HEK293 (cell line): ENCODE measurements around the gene TAGAP.

ENCODE experiments used
- CTCF ChIA-PET: fragments of 350-600 bp; formaldehyde crosslinking; extraction: SDS; loops from one replicate; lab custom pipeline; 2021; ENCODE audit warnings: antibody characterized with exemption; lab: Yijun Ruan, JAX
- POLR2A ChIA-PET: fragments of 300-600 bp; formaldehyde crosslinking; extraction: SDS; loops from one replicate; lab custom pipeline; 2020; ENCODE audit warnings: antibody characterized with exemption, inconsistent platforms; lab: Yijun Ruan, JAX
- H3K27ac ChIP-seq: fragments of 200-500 bp; sonication (Bioruptor generic); 2 replicates; pipeline ENCODE4 v1.5.1; 2014; ENCODE audit warnings: low read depth, low read length, control low read depth, inconsistent platforms; ENCODE audit errors: extremely low read depth
- H3K36me3 ChIP-seq, 2 experiments: fragments of 200-500 bp in 1 of 2; sonication (Bioruptor generic) in 1 of 2; 1 replicate in 1 of 2; 2 replicates in 1 of 2; pipeline ENCODE4 v1.5.1; 2014 to 2017; ENCODE audit warnings: inconsistent platforms in 2 of 2, low read length in 2 of 2; ENCODE audit not compliant: control insufficient read depth in 2 of 2, insufficient read depth in 1 of 2
- H3K4me1 ChIP-seq: fragments of 200-500 bp; sonication (Bioruptor generic); 2 replicates; pipeline ENCODE4 v1.5.1; 2014; ENCODE audit warnings: mild to moderate bottlenecking, low read length, inconsistent platforms; ENCODE audit not compliant: control insufficient read depth, insufficient read depth
- H3K4me3 ChIP-seq: 2 replicates; pipeline ENCODE4 v1.5.1; 2011; ENCODE audit warnings: low read depth, mild to moderate bottlenecking, control low read depth, low read length, moderate library complexity
- H3K9me3 ChIP-seq: fragments of 200-500 bp; sonication (Bioruptor generic); 2 replicates; pipeline ENCODE4 v1.5.1; 2014; ENCODE audit warnings: low read depth, low read length, inconsistent platforms; ENCODE audit not compliant: control insufficient read depth, insufficient read depth
- CTCF ChIP-seq: fragments of 450-650 bp; formaldehyde crosslinking; IDR thresholded peaks from 2 replicates; pipeline ENCODE4 v1.5.1; 2016; ENCODE audit warnings: missing biosample characterization, missing genetic modification characterization
- FEZF1 ChIP-seq: fragments of 450-650 bp; formaldehyde crosslinking; IDR thresholded peaks from 2 replicates; pipeline ENCODE4 v1.5.1; 2016; ENCODE audit warnings: missing biosample characterization, missing genetic modification characterization
- SP7 ChIP-seq: fragments of 450-650 bp; formaldehyde crosslinking; IDR thresholded peaks from 2 replicates; pipeline ENCODE4 v1.5.1; 2016; ENCODE audit warnings: missing biosample characterization, missing genetic modification characterization
- TCF7L2 ChIP-seq: IDR thresholded peaks from 2 replicates; pipeline ENCODE4 v1.6.1; 2011; ENCODE audit warnings: low read depth, mild to moderate bottlenecking, inconsistent platforms, low read length, moderate library complexity, borderline replicate concordance
- TRIM28 ChIP-seq: IDR thresholded peaks from 2 replicates; pipeline ENCODE4 v1.6.1; 2011; ENCODE audit warnings: low read length, control low read depth, borderline replicate concordance
- ZFP37 ChIP-seq: fragments of 450-650 bp; formaldehyde crosslinking; IDR thresholded peaks from 2 replicates; pipeline ENCODE4 v1.5.1; 2016; ENCODE audit warnings: missing biosample characterization, missing genetic modification characterization
- ZNF26 ChIP-seq: fragments of 450-650 bp; formaldehyde crosslinking; IDR thresholded peaks from 2 replicates; pipeline ENCODE4 v1.5.1; 2016; ENCODE audit warnings: missing biosample characterization, missing genetic modification characterization
- ZNF362 ChIP-seq: fragments of 450-650 bp; formaldehyde crosslinking; IDR thresholded peaks from 2 replicates; pipeline ENCODE4 v1.5.1; 2016; ENCODE audit warnings: missing biosample characterization, missing genetic modification characterization
- ZNF394 ChIP-seq: fragments of 450-650 bp; formaldehyde crosslinking; IDR thresholded peaks from 2 replicates; pipeline ENCODE4 v1.5.1; 2016; ENCODE audit warnings: missing biosample characterization, missing genetic modification characterization, mild to moderate bottlenecking, moderate library complexity, borderline replicate concordance
- ZNF433 ChIP-seq: fragments of 450-650 bp; formaldehyde crosslinking; IDR thresholded peaks from 2 replicates; pipeline ENCODE4 v1.5.1; 2016; ENCODE audit warnings: missing biosample characterization, missing genetic modification characterization, low read depth
- ZNF530 ChIP-seq: fragments of 450-650 bp; formaldehyde crosslinking; IDR thresholded peaks from 2 replicates; pipeline ENCODE4 v1.5.1; 2016; ENCODE audit warnings: low read depth, missing biosample characterization, missing genetic modification characterization
- ZNF549 ChIP-seq: fragments of 450-650 bp; IDR thresholded peaks from 2 replicates; pipeline ENCODE4 v1.5.1; 2018; ENCODE audit warnings: missing biosample characterization, missing genetic modification characterization, mild to moderate bottlenecking, inconsistent platforms, moderate library complexity
- ZNF571 ChIP-seq: fragments of 450-650 bp; formaldehyde crosslinking; IDR thresholded peaks from 2 replicates; pipeline ENCODE4 v1.5.0; 2017; ENCODE audit warnings: missing biosample characterization, missing genetic modification characterization
- ZNF629 ChIP-seq: fragments of 450-650 bp; formaldehyde crosslinking; IDR thresholded peaks from 2 replicates; pipeline ENCODE4 v1.5.1; 2017; ENCODE audit warnings: missing biosample characterization, missing genetic modification characterization
- ZNF660 ChIP-seq: fragments of 450-650 bp; IDR thresholded peaks from 2 replicates; pipeline ENCODE4 v1.5.1; 2018; ENCODE audit warnings: missing biosample characterization, mild to moderate bottlenecking, missing genetic modification characterization
- ZNF704 ChIP-seq: fragments of 450-650 bp; formaldehyde crosslinking; IDR thresholded peaks from 2 replicates; pipeline ENCODE4 v1.5.1; 2016; ENCODE audit warnings: missing biosample characterization, missing genetic modification characterization
- ZNF792 ChIP-seq: fragments of 450-650 bp; formaldehyde crosslinking; IDR thresholded peaks from 2 replicates; pipeline ENCODE4 v1.5.1; 2016; ENCODE audit warnings: missing biosample characterization, missing genetic modification characterization
- ZXDB ChIP-seq: fragments of 450-650 bp; formaldehyde crosslinking; IDR thresholded peaks from 2 replicates; pipeline ENCODE4 v1.5.1; 2016; ENCODE audit warnings: missing biosample characterization, missing genetic modification characterization
- TF ChIP-seq, protein P1 (sequence below): fragments of 450-650 bp; formaldehyde crosslinking; IDR thresholded peaks from 2 replicates; pipeline ENCODE4 v1.5.1; 2016; ENCODE audit warnings: missing biosample characterization, missing genetic modification characterization
- TF ChIP-seq, protein P2 (sequence below): fragments of 450-650 bp; formaldehyde crosslinking; optimal IDR thresholded peaks from 2 replicates; pipeline ENCODE3; 2016; ENCODE audit warnings: missing biosample characterization, mild to moderate bottlenecking, missing genetic modification characterization
- TF ChIP-seq, protein P3 (sequence below): fragments of 450-650 bp; formaldehyde crosslinking; IDR thresholded peaks from 2 replicates; pipeline ENCODE4 v1.5.1; 2016; ENCODE audit warnings: missing biosample characterization, missing genetic modification characterization

The TAGAP gene

DNA sequence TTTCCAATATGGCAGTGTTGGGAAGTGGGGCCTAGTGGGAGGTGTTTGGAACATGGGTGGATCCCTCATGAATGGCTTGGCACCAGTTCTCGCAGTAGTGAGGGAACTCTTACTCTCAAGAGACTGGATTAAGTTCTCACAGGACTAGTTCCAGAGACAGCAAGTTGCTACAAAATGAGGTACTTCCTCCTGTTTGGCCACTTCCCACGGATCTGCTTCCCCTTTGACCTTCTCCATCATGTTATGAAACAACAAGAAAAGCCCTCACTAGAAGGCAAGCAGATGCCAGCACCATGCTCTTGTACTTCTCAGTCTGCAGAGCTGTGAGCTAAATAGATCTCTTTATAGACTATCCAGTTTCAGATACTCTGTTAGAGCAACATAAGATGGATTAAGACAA is 47.9 kb downstream of the TAGAP start:
- H3K4me3 ChIP-seq: no peak overlapping the region
- H3K9me3 ChIP-seq: no peaks in the 10 kb centered on the region
- no peak for TF ChIP-seq ZNF394 (tag by site-specific recombination)
- no peak for TF ChIP-seq ZFP37 (tag by site-specific recombination)
- no peak for TF ChIP-seq ZNF530 (tag by site-specific recombination)
- H3K27ac ChIP-seq: no peak overlapping the region
- ChIA-PET POLR2A (no interaction called here), CTCF (no interaction called here)
- peaks cover 0 to 10% of the 10 kb centered on the region in 2 experiments; a peak in 2 of 3 replicates for H3K36me3 ChIP-seq
- no peaks in the 10 kb centered on the region for H3K4me1 ChIP-seq

DNA sequence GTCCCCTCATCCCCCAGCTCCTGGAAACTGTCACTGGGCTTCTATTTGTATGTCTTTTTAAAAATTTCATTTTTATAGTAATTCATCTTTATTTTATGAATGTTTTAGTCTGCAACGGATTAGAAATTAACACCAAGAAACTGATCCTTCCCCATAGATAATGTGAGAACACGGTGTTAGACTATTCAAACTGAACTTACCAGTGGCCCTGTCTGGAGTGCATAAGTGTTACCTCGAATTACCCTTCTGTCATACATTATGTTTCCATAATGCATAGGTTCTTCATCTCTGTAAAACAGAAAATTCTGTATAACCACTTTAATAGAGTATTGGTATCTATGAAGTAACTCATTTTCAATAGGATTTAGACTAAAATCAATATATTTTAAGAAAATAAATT is 51.2 kb downstream of the TAGAP start:
- Histone ChIP-seq H3K4me3 (no peak overlapping the region), H3K36me3 (peaks cover 0 to 16% of the 10 kb centered on the region in 2 experiments; a peak in 2 of 3 replicates), H3K9me3 (no peaks in the 10 kb centered on the region), H3K27ac (no peak overlapping the region), H3K4me1 (no peaks in the 10 kb centered on the region)
- TF ChIP-seq FEZF1 (tag by site-specific recombination): no peak
- TF ChIP-seq ZNF26 (tag by site-specific recombination): no peak
- TF ChIP-seq ZNF704 (tag by site-specific recombination): no peak
- no peak for TF ChIP-seq TRIM28
- TF ChIP-seq, protein P1, sequence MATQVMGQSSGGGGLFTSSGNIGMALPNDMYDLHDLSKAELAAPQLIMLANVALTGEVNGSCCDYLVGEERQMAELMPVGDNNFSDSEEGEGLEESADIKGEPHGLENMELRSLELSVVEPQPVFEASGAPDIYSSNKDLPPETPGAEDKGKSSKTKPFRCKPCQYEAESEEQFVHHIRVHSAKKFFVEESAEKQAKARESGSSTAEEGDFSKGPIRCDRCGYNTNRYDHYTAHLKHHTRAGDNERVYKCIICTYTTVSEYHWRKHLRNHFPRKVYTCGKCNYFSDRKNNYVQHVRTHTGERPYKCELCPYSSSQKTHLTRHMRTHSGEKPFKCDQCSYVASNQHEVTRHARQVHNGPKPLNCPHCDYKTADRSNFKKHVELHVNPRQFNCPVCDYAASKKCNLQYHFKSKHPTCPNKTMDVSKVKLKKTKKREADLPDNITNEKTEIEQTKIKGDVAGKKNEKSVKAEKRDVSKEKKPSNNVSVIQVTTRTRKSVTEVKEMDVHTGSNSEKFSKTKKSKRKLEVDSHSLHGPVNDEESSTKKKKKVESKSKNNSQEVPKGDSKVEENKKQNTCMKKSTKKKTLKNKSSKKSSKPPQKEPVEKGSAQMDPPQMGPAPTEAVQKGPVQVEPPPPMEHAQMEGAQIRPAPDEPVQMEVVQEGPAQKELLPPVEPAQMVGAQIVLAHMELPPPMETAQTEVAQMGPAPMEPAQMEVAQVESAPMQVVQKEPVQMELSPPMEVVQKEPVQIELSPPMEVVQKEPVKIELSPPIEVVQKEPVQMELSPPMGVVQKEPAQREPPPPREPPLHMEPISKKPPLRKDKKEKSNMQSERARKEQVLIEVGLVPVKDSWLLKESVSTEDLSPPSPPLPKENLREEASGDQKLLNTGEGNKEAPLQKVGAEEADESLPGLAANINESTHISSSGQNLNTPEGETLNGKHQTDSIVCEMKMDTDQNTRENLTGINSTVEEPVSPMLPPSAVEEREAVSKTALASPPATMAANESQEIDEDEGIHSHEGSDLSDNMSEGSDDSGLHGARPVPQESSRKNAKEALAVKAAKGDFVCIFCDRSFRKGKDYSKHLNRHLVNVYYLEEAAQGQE (tag by site-specific recombination): no peak
- no peak for TF ChIP-seq ZXDB (tag by site-specific recombination)
- no peak for TF ChIP-seq TCF7L2
- TF ChIP-seq, protein P2, sequence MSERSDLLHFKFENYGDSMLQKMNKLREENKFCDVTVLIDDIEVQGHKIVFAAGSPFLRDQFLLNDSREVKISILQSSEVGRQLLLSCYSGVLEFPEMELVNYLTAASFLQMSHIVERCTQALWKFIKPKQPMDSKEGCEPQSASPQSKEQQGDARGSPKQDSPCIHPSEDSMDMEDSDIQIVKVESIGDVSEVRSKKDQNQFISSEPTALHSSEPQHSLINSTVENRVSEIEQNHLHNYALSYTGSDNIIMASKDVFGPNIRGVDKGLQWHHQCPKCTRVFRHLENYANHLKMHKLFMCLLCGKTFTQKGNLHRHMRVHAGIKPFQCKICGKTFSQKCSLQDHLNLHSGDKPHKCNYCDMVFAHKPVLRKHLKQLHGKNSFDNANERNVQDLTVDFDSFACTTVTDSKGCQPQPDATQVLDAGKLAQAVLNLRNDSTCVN: no peak
- TF ChIP-seq ZNF362: no peak
- TF ChIP-seq ZNF629 (tag by site-specific recombination): no peak
- no peak for TF ChIP-seq ZNF549 (tag by site-specific recombination)
- TF ChIP-seq, protein P3, sequence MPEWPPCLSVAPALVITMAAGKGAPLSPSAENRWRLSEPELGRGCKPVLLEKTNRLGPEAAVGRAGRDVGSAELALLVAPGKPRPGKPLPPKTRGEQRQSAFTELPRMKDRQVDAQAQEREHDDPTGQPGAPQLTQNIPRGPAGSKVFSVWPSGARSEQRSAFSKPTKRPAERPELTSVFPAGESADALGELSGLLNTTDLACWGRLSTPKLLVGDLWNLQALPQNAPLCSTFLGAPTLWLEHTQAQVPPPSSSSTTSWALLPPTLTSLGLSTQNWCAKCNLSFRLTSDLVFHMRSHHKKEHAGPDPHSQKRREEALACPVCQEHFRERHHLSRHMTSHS: no peak
- no peak for TF ChIP-seq SP7 (tag by site-specific recombination)
- TF ChIP-seq ZNF433 (tag by site-specific recombination): no peak
- no peak for TF ChIP-seq ZNF571
- TF ChIP-seq ZNF660 (tag by site-specific recombination): no peak
- no peak for TF ChIP-seq ZNF792
- TF ChIP-seq CTCF (tag by site-specific recombination): no peak
- ChIA-PET POLR2A (interaction anchor here (0.6 kb wide), 1 partner anchor 57 kb away, joined by 4 read pairs; no protein-coding TSS in a partner anchor), CTCF (interaction anchor here (0.8 to 1.6 kb wide), 4 partner anchors 21 to 275 kb away, joined by 3 to 5 read pairs (median 3); no protein-coding TSS in a partner anchor)
